ENCODE results near the gene APOBEC3H. TPM values are rescaled to one million over a fixed set of nuclear protein-coding genes. Genes with fewer than 3 reads are reported as not detected.

APOBEC3H gene
- total RNA-seq, 1 donor from 2014 or later: not detected

GRCh38 chr22:39147335-39148025 is 50.4 kb downstream of the APOBEC3H start:
- H3K27ac Mint-ChIP-seq (ENCODE audit: unreplicated experiment): no peak overlapping the region
- H3K9me3 Mint-ChIP-seq (ENCODE audit: unreplicated experiment): no peaks in the 10 kb centered on the region
- H3K4me3 Mint-ChIP-seq (ENCODE audit: unreplicated experiment): no peak overlapping the region
- peaks cover 8% of the 10 kb centered on the region for H3K27me3 Mint-ChIP-seq (ENCODE audit: unreplicated experiment)
- no peak for TF ChIP-seq CTCF (IDR thresholded peaks at IDR 0.05; ENCODE audit: unreplicated experiment)
- H3K4me1 Mint-ChIP-seq (ENCODE audit: unreplicated experiment): no peaks in the 10 kb centered on the region
- H3K36me3 Mint-ChIP-seq (ENCODE audit: low read depth, unreplicated experiment): no peaks in the 10 kb centered on the region
- no peak for DNase-seq (ENCODE audit: low spot score)

- Mint-ChIP-seq H3K4me1 (ENCODE audit: unreplicated experiment) (no peaks in the 10 kb centered on the region), H3K4me3 (ENCODE audit: unreplicated experiment) (no peak overlapping the region), H3K27me3 (ENCODE audit: unreplicated experiment) (peaks cover 8% of the 10 kb centered on the region), H3K36me3 (ENCODE audit: low read depth, unreplicated experiment) (no peaks in the 10 kb centered on the region), H3K27ac (ENCODE audit: unreplicated experiment) (no peak overlapping the region), H3K9me3 (ENCODE audit: unreplicated experiment) (no peaks in the 10 kb centered on the region)
- TF ChIP-seq CTCF (IDR thresholded peaks at IDR 0.05; ENCODE audit: unreplicated experiment): no peak
- no peak for DNase-seq (ENCODE audit: low spot score)
These were observed 51.1 kb downstream of the APOBEC3H start for GRCh38 chr22:39148026-39148726.

- Mint-ChIP-seq H3K9me3 (ENCODE audit: unreplicated experiment) (no peaks in the 10 kb centered on the region), H3K4me3 (ENCODE audit: unreplicated experiment) (no peak overlapping the region), H3K27me3 (ENCODE audit: unreplicated experiment) (peaks cover 8% of the 10 kb centered on the region), H3K27ac (ENCODE audit: unreplicated experiment) (no peak overlapping the region), H3K4me1 (ENCODE audit: unreplicated experiment) (peaks cover 3% of the 10 kb centered on the region), H3K36me3 (ENCODE audit: low read depth, unreplicated experiment) (peaks cover 4% of the 10 kb centered on the region)
- no peak for DNase-seq (ENCODE audit: low spot score)
- TF ChIP-seq CTCF (IDR thresholded peaks at IDR 0.05; ENCODE audit: unreplicated experiment): no peak
These were observed 51.9 kb downstream of the APOBEC3H start for GRCh38 chr22:39148727-39149535.

- Mint-ChIP-seq H3K9me3 (ENCODE audit: unreplicated experiment) (no peaks in the 10 kb centered on the region), H3K36me3 (ENCODE audit: low read depth, unreplicated experiment) (peaks cover 4% of the 10 kb centered on the region), H3K27me3 (ENCODE audit: unreplicated experiment) (peaks cover 9% of the 10 kb centered on the region), H3K27ac (ENCODE audit: unreplicated experiment) (no peak overlapping the region), H3K4me3 (ENCODE audit: unreplicated experiment) (no peak overlapping the region), H3K4me1 (ENCODE audit: unreplicated experiment) (peaks cover 3% of the 10 kb centered on the region)
- no peak for DNase-seq (ENCODE audit: low spot score)
- no peak for TF ChIP-seq CTCF (IDR thresholded peaks at IDR 0.05; ENCODE audit: unreplicated experiment)
These were observed 53.1 kb downstream of the APOBEC3H start for GRCh38 chr22:39149915-39150847.

Data from endothelial cell (in vitro differentiated cells).